Measurements from ENCODE around the gene TNS3.

- TF ChIP-seq POLR2A (IDR thresholded peaks at IDR 0.05; ENCODE audit: low read length) (no peak), GATA1 (IDR thresholded peaks at IDR 0.05; ENCODE audit: low read depth, low read length) (no peak)
Measured at GRCh38 chr7:47368190-47368812, 213.6 kb downstream of the TNS3 start.
